ENCODE measurements around the gene RHOD. TPM values are rescaled to one million over a fixed set of nuclear protein-coding genes. Genes with fewer than 3 reads are reported as not detected.

RHOD gene
- total and polyA plus RNA-seq, 7 donors, result 9.7 to 56.5 (median 20.9) TPM

DNA sequence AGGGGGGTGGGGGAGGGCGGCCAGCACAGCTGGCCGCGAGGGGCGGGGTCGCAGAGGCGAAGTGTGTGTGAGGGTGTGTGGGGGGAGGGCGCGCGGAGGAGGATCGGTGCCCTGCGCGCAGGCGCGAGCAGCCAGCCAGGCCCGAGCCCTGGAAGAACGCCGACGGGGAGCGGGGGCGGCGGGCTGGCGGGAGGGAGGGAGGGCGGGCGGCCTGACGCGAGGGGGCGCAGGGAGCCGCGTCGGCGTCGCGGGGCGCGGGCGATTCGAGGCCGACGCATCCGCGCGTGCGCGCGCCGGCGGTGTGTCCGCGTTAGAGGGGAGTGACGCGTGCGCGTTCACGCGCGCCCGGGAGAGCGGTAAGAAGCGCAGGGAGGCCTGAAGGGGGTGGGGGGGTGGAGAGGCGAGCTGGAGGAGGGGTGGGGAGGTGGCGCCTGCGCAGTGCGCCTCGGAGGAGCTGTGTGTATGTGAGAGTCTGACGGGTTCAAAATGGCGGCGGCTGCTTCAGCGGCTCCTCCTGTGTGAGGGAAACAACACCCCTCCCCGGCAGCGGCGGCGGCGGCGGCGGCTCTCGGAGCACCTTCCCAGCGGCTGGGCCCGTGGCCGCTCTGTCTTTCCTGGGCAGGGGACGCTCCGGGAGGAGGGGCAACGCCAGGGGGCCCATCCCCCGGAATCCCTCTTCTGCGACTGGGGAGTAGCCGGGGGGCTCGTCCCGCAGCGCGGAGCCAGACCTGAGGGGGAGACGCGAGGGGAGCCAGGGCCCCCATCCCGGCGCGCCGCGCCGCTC is 62.3 kb downstream of the RHOD start, which contains the start of gene KDM2A:
KDM2A (plus strand) TSS at position 463 of the 784 bp plus-strand sequence. CDS start 2,054 bp downstream, outside the sequence.
- intact Hi-C loops (cut with DNase I), result loop anchor here in 1 of 2 donors (5.0 kb wide), 1 partner anchor 62 kb away; the partner anchor contains the start of gene RHOD
- peak; percentile 16 for TF ChIP-seq CTCF (IDR thresholded peaks at IDR 0.05)
- Histone ChIP-seq H3K27me3 (ENCODE audit: insufficient read depth in 3 of 3, low read length in 2 of 3) (no peaks in the 10 kb centered on the region), H3K27ac (peak within 1 kb of the TSS; percentile 99), H3K4me3 (peak within 1 kb of the TSS; percentile 99), H3K4me1 (peaks cover 33% of the 10 kb centered on the region), H3K9me3 (no peaks in the 10 kb centered on the region), H3K36me3 (ENCODE audit: insufficient read depth in 1 of 2, low read depth in 1 of 2) (peaks cover 0 to 5% of the 10 kb centered on the region in 2 donors)
- whole genome bisulfite sequencing, 3 donors, result 0 to 1% (median 1%) methylated on average over 48 to 96 of the region's 97 CpGs
- ATAC-seq, result peak; percentile 89 to 94 (median 92)
- peak; percentile 99 to 100 for DNase-seq

- Histone ChIP-seq H3K4me1 (peaks cover 35% of the 10 kb centered on the region), H3K27me3 (ENCODE audit: insufficient read depth in 3 of 3, low read length in 2 of 3) (no peaks in the 10 kb centered on the region), H3K9me3 (no peaks in the 10 kb centered on the region), H3K36me3 (ENCODE audit: insufficient read depth in 1 of 2, low read depth in 1 of 2) (peaks cover 0 to 13% of the 10 kb centered on the region in 2 donors), H3K4me3 (peak overlapping the region; percentile 99), H3K27ac (peak overlapping the region; percentile 99)
- 0 to 1% (median 1%) methylated on average over 37 to 61 of the region's 61 CpGs for WGBS, 3 donors
- peak in 2 of 4 donors; percentile 10 to 11 for ATAC-seq
- peak; percentile 43 to 65 for DNase-seq
- intact Hi-C loops (cut with DNase I), result loop anchor here (5.0 kb wide), 4 partner anchors 43 to 123 kb away; partner anchors contain the start of gene RHOD (in 1 of the 2)
- TF ChIP-seq CTCF (IDR thresholded peaks at IDR 0.05), result peak; percentile 7
Measured at GRCh38 chr11:67119585-67120391, 63.1 kb downstream of the RHOD start.

DNA sequence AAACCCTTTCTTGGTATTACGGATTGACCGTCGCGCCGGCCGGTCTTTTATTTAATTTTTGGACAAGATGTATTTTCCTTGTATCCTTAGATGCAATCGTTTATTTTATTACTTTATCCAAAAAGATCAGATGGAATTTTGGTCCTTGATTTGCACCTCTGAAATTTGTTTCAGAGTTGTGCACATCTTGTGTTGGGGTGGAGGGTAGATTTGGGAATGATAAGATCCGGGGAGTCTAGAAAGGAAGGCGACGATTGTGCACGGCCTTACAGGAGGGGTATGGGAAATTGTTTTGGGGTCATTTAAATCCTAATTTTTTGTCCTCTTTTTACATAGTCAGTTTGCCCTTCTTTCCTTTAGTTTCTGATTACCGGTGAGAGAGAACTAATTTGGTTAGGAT is 63.8 kb downstream of the RHOD start:
- H3K27ac ChIP-seq, result peak overlapping the region; percentile 99
- no peaks in the 10 kb centered on the region for H3K27me3 ChIP-seq (ENCODE audit: insufficient read depth in 3 of 3, low read length in 2 of 3)
- H3K36me3 ChIP-seq (ENCODE audit: insufficient read depth in 1 of 2, low read depth in 1 of 2), result peaks cover 0 to 18% of the 10 kb centered on the region in 2 donors
- H3K4me3 ChIP-seq, result peak overlapping the region; percentile 99
- peaks cover 35% of the 10 kb centered on the region for H3K4me1 ChIP-seq
- no peak for ATAC-seq
- TF ChIP-seq CTCF (IDR thresholded peaks at IDR 0.05), result no peak
- intact Hi-C loops (cut with DNase I), result loop anchor here (5.0 kb wide), 3 partner anchors 42 to 122 kb away; no protein-coding TSS in a partner anchor
- H3K9me3 ChIP-seq, result no peaks in the 10 kb centered on the region
- no peak for DNase-seq
- WGBS, 3 donors, result 0 to 1% (median 1%) methylated on average over 12 of the region's 12 CpGs

GRCh38 chr11:67120881-67121710 is 64.4 kb downstream of the RHOD start:
- DNase-seq (no peak), ATAC-seq (peak in 1 of 4 donors; percentile 24)
- TF ChIP-seq CTCF (IDR thresholded peaks at IDR 0.05), result no peak
- intact Hi-C loops (cut with DNase I), result loop anchor here (5.0 kb wide), 3 partner anchors 41 to 121 kb away; no protein-coding TSS in a partner anchor
- H3K4me3 ChIP-seq, result peak overlapping the region; percentile 99
- peaks cover 35% of the 10 kb centered on the region for H3K4me1 ChIP-seq
- H3K27me3 ChIP-seq (ENCODE audit: insufficient read depth in 3 of 3, low read length in 2 of 3), result no peaks in the 10 kb centered on the region
- no peaks in the 10 kb centered on the region for H3K9me3 ChIP-seq
- peak overlapping the region; percentile 99 for H3K27ac ChIP-seq
- 8 to 13% (median 8%) methylated on average over 9 of the region's 9 CpGs for WGBS, 3 donors
- H3K36me3 ChIP-seq (ENCODE audit: insufficient read depth in 1 of 2, low read depth in 1 of 2), result peaks cover 0 to 22% of the 10 kb centered on the region in 2 donors

All from psoas muscle (tissue), 8 donors.